Measurements from ENCODE around the gene CHAC1.

Gene CHAC1

DNA sequence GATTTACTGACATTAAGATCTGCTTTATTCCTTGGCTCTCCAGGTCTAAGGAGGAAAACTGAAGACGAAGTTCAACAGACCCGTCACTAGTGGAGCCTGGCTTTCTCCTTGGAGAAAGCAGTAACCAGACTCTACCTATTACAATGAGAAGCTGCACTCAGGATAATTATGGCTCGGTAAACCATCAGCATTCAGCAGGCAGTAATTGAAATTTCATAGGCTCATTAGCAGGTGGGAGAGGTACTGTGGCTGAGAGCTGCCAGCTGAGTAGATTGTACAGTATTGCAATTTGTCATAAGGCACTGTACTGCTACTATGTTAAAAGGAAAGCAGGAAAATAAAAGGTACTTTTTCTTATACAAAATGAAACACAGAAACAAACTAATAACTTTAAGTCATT, 51.2 kb downstream of the CHAC1 start:
- Histone ChIP-seq H3K4me3 (ENCODE audit: low read depth, low read length) (no peak overlapping the region), H3K27ac (no peak overlapping the region), H3K9me3 (ENCODE audit: severe bottlenecking) (no peaks in the 10 kb centered on the region), H3K27me3 (ENCODE audit: insufficient read depth, low read depth, severe bottlenecking) (no peaks in the 10 kb centered on the region), H3K36me3 (peaks cover 13% of the 10 kb centered on the region)
- TF ChIP-seq, protein P1, sequence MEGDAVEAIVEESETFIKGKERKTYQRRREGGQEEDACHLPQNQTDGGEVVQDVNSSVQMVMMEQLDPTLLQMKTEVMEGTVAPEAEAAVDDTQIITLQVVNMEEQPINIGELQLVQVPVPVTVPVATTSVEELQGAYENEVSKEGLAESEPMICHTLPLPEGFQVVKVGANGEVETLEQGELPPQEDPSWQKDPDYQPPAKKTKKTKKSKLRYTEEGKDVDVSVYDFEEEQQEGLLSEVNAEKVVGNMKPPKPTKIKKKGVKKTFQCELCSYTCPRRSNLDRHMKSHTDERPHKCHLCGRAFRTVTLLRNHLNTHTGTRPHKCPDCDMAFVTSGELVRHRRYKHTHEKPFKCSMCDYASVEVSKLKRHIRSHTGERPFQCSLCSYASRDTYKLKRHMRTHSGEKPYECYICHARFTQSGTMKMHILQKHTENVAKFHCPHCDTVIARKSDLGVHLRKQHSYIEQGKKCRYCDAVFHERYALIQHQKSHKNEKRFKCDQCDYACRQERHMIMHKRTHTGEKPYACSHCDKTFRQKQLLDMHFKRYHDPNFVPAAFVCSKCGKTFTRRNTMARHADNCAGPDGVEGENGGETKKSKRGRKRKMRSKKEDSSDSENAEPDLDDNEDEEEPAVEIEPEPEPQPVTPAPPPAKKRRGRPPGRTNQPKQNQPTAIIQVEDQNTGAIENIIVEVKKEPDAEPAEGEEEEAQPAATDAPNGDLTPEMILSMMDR (IDR thresholded peaks at IDR 0.05; ENCODE audit: low read depth, low read length) = no peak
- no peak for DNase-seq

Data from WERI-Rb-1 (cell line).